WTC11 (cell line): Measurements from ENCODE around the gene CYYR1. TPM values are rescaled to one million over a fixed set of nuclear protein-coding genes. Genes with fewer than 3 reads are reported as not detected.

Experiments
- ATAC-seq: fragments of 200-7000 bp; cut with Tn5 transposase; 2 replicates; pipeline ENCODE4 v1.10.0; 2021; ENCODE audit warnings: mild to moderate bottlenecking, moderate library complexity
- CTCF ChIA-PET: fragments of 300-600 bp; sonication (Branson Sonifier 250); formaldehyde crosslinking; loops from one replicate; lab custom pipeline; 2021; ENCODE audit warnings: antibody characterized with exemption; lab: Charles Lee
- POLR2A ChIA-PET: fragments of 350-600 bp; sonication (Branson Sonifier 250); formaldehyde crosslinking; loops from one replicate; lab custom pipeline; 2021; ENCODE audit warnings: antibody characterized with exemption; lab: Charles Lee
- DNase-seq: peaks from one replicate; pipeline ENCODE4 v3.0.0; 2021; ENCODE audit warnings: low spot score
- H3K27ac Mint-ChIP-seq: 2 replicates; pipeline ENCODE4 v1.8.0; 2021; ENCODE audit warnings: mixed read lengths
- H3K27me3 Mint-ChIP-seq: 2 replicates; pipeline ENCODE4 v1.8.0; 2021; ENCODE audit warnings: low read depth, mild to moderate bottlenecking, moderate library complexity, mixed read lengths
- H3K36me3 Mint-ChIP-seq: 2 replicates; pipeline ENCODE4 v1.8.0; 2021; ENCODE audit warnings: mixed read lengths
- H3K4me1 Mint-ChIP-seq: 2 replicates; pipeline ENCODE4 v1.8.0; 2022; ENCODE audit warnings: mixed read lengths
- H3K4me3 Mint-ChIP-seq: 2 replicates; pipeline ENCODE4 v1.8.0; 2021; ENCODE audit warnings: mild to moderate bottlenecking, moderate library complexity, mixed read lengths
- H3K9me3 Mint-ChIP-seq: 2 replicates; pipeline ENCODE4 v1.8.0; 2021; ENCODE audit warnings: mixed read lengths
- ARID4B ChIP-seq: sonication (generic); formaldehyde crosslinking; IDR thresholded peaks from 2 replicates; pipeline ENCODE4 v1.8.0; 2023; ENCODE audit warnings: missing genetic modification reagents, mild to moderate bottlenecking, borderline replicate concordance
- ATF1 ChIP-seq: sonication (generic); formaldehyde crosslinking; IDR thresholded peaks from 2 replicates; pipeline ENCODE4 v1.8.1; 2023; ENCODE audit warnings: mild to moderate bottlenecking, moderate library complexity, missing genetic modification reagents
- CDX4 ChIP-seq: fragments of 250-450 bp; sonication (Bioruptor Pico); IDR thresholded peaks from 2 replicates; pipeline ENCODE4 v1.9.0; 2021; ENCODE audit warnings: moderate library complexity, mild to moderate bottlenecking, inconsistent platforms, borderline replicate concordance
- E2F1 ChIP-seq: sonication (generic); formaldehyde crosslinking; IDR thresholded peaks from 2 replicates; pipeline ENCODE4 v1.8.0; 2022; ENCODE audit warnings: mild to moderate bottlenecking, missing genetic modification reagents
- E2F4 ChIP-seq: sonication (generic); formaldehyde crosslinking; IDR thresholded peaks from 2 replicates; pipeline ENCODE4 v1.8.1; 2022; ENCODE audit warnings: low read depth, mild to moderate bottlenecking, moderate library complexity, missing genetic modification reagents, borderline replicate concordance
- ESRRA ChIP-seq: sonication (generic); formaldehyde crosslinking; IDR thresholded peaks from 2 replicates; pipeline ENCODE4 v1.8.1; 2022; ENCODE audit warnings: mild to moderate bottlenecking, missing genetic modification reagents, borderline replicate concordance
- ETV6 ChIP-seq: sonication (generic); formaldehyde crosslinking; IDR thresholded peaks from 2 replicates; pipeline ENCODE4 v1.8.1; 2022; ENCODE audit warnings: mild to moderate bottlenecking, missing genetic modification reagents
- FOXP1 ChIP-seq: sonication (generic); formaldehyde crosslinking; IDR thresholded peaks from 2 replicates; pipeline ENCODE4 v1.8.0; 2022; ENCODE audit warnings: missing genetic modification reagents, mild to moderate bottlenecking, moderate library complexity, borderline replicate concordance
- GABPB1 ChIP-seq: sonication (generic); formaldehyde crosslinking; IDR thresholded peaks from 2 replicates; pipeline ENCODE4 v1.8.1; 2023; ENCODE audit warnings: mild to moderate bottlenecking, missing genetic modification reagents
- GTF2I ChIP-seq: fragments of 250-450 bp; sonication (Bioruptor Pico); conservative IDR thresholded peaks from 2 replicates; pipeline ENCODE4 v1.4.0; 2021; ENCODE audit warnings: mild to moderate bottlenecking
- JUN ChIP-seq: sonication (generic); formaldehyde crosslinking; IDR thresholded peaks from 2 replicates; pipeline ENCODE4 v1.8.0; 2023; ENCODE audit warnings: mild to moderate bottlenecking, missing genetic modification reagents
- NFYB ChIP-seq: sonication (generic); formaldehyde crosslinking; conservative IDR thresholded peaks from 2 replicates; pipeline ENCODE4 v1.8.0; 2022; ENCODE audit warnings: low read depth, missing genetic modification reagents
- NR1H2 ChIP-seq: sonication (generic); formaldehyde crosslinking; IDR thresholded peaks from 2 replicates; pipeline ENCODE4 v1.9.0; 2021; ENCODE audit warnings: mild to moderate bottlenecking, moderate library complexity, missing genetic modification reagents
- PREB ChIP-seq: sonication (generic); formaldehyde crosslinking; IDR thresholded peaks from 2 replicates; pipeline ENCODE4 v1.8.1; 2022; ENCODE audit warnings: mild to moderate bottlenecking, missing genetic modification reagents, moderate library complexity, borderline replicate concordance
- TEAD4 ChIP-seq: sonication (generic); formaldehyde crosslinking; IDR thresholded peaks from 2 replicates; pipeline ENCODE4 v1.8.0; 2022; ENCODE audit warnings: mild to moderate bottlenecking, missing genetic modification reagents
- TP53 ChIP-seq: sonication (generic); formaldehyde crosslinking; IDR thresholded peaks from 2 replicates; pipeline ENCODE4 v1.8.1; 2023; ENCODE audit warnings: mild to moderate bottlenecking, missing genetic modification reagents
- ZNF138 ChIP-seq: sonication (generic); formaldehyde crosslinking; conservative IDR thresholded peaks from 2 replicates; pipeline ENCODE4 v1.8.1; 2022; ENCODE audit warnings: mild to moderate bottlenecking, moderate library complexity, missing genetic modification reagents
- ZNF263 ChIP-seq: sonication (generic); formaldehyde crosslinking; IDR thresholded peaks from 2 replicates; pipeline ENCODE4 v1.8.1; 2022; ENCODE audit warnings: low read depth, mild to moderate bottlenecking, moderate library complexity, missing genetic modification reagents
- ZNF423 ChIP-seq: fragments of 250-450 bp; sonication (Bioruptor Pico); IDR thresholded peaks from 2 replicates; pipeline ENCODE4 v2.1.2; 2022; ENCODE audit warnings: mild to moderate bottlenecking, moderate library complexity
- ZNF425 ChIP-seq: fragments of 250-450 bp; sonication (Bioruptor Pico); conservative IDR thresholded peaks from 2 replicates; pipeline ENCODE4 v1.9.0; 2021; ENCODE audit warnings: mild to moderate bottlenecking
- ZNF532 ChIP-seq: fragments of 250-450 bp; sonication (Bioruptor Pico); IDR thresholded peaks from 2 replicates; pipeline ENCODE4 v1.9.0; 2021; ENCODE audit warnings: mild to moderate bottlenecking, borderline replicate concordance
- ZNF671 ChIP-seq: fragments of 250-450 bp; sonication (Bioruptor Pico); IDR thresholded peaks from 2 replicates; pipeline ENCODE4 v1.8.0; 2021; ENCODE audit warnings: mild to moderate bottlenecking
- total RNA-seq: library from RNA; stranded (reverse); gene quantifications from 3 replicates; pipeline ENCODE4 v1.2.3, GENCODE V29; 2021

CYYR1 gene
- total RNA-seq, 1 experiment from 2014 or later: 29.3 TPM

- Mint-ChIP-seq H3K27ac (no peak overlapping the region), H3K9me3 (peaks cover 6% of the 10 kb centered on the region), H3K27me3 (no peaks in the 10 kb centered on the region), H3K4me3 (no peak overlapping the region), H3K4me1 (peaks cover 10% of the 10 kb centered on the region), H3K36me3 (peaks cover 16% of the 10 kb centered on the region)
- ATAC-seq: no peak
- TF ChIP-seq TP53 (no peak), ZNF423 (CRISPR knock-in tag) (no peak), ARID4B (CRISPR knock-in tag) (no peak), ZNF671 (CRISPR knock-in tag) (no peak), ZNF263 (no peak), ZNF425 (no peak), ESRRA (CRISPR knock-in tag) (no peak), ZNF532 (CRISPR knock-in tag) (no peak), FOXP1 (CRISPR knock-in tag) (no peak), GTF2I (CRISPR knock-in tag) (no peak), PREB (CRISPR knock-in tag) (no peak), NR1H2 (CRISPR knock-in tag) (no peak), CDX4 (no peak)
- POLR2A ChIA-PET: no interaction called here
- CTCF ChIA-PET: no interaction called here
- DNase-seq: no peak
Observed at GRCh38 chr21:26540651-26541050, 32.4 kb downstream of the CYYR1 start.

GRCh38 chr21:26539566-26539965 lies 33.5 kb downstream of the CYYR1 start:
- Mint-ChIP-seq H3K27ac (no peak overlapping the region), H3K4me1 (peaks cover 10% of the 10 kb centered on the region), H3K27me3 (no peaks in the 10 kb centered on the region), H3K9me3 (peaks cover 8% of the 10 kb centered on the region), H3K36me3 (peaks cover 15% of the 10 kb centered on the region), H3K4me3 (no peak overlapping the region)
- POLR2A ChIA-PET: no interaction called here
- CTCF ChIA-PET: no interaction called here
- ATAC-seq: no peak
- DNase-seq: no peak
- TF ChIP-seq E2F4 (CRISPR knock-in tag) (no peak), TEAD4 (CRISPR knock-in tag) (no peak), ATF1 (CRISPR knock-in tag) (no peak), GABPB1 (no peak), ZNF138 (no peak), NFYB (CRISPR knock-in tag) (no peak), JUN (no peak), ETV6 (CRISPR knock-in tag) (no peak), E2F1 (CRISPR knock-in tag) (no peak), ZNF423 (CRISPR knock-in tag) (no peak)
